Adrenal gland (tissue), 5 donors: ENCODE measurements around the gene PCSK9.

Experiments used
- CTCF ChIP-seq, 6 experiments: fragments of 450-650 bp in 4 of 6; fragments of 200-600 bp in 2 of 6; sonication (generic) in 1 of 6; IDR thresholded peaks; 1 replicate in 5 of 6; 2 replicates in 1 of 6; pipeline versions ENCODE4 v1.5.1 to v1.8.0; 2016 to 2021; ENCODE audit warnings: antibody characterized with exemption in 6 of 6, mild to moderate bottlenecking in 2 of 6, moderate library complexity in 1 of 6
- POLR2A ChIP-seq, 2 donors: fragments of 450-650 bp; IDR thresholded peaks; one replicate each; pipeline ENCODE4 v1.6.1; 2017; ENCODE audit warnings: antibody characterized with exemption in 2 of 2, mild to moderate bottlenecking in 2 of 2, moderate library complexity in 1 of 2
- donor health status: DM: no; HTN: no; CAD: no.

GRCh38 chr1:55049914-55050278 lies 10.5 kb downstream of the PCSK9 start:
- no peak for TF ChIP-seq CTCF (IDR thresholded peaks at IDR 0.05)
- TF ChIP-seq POLR2A (IDR thresholded peaks at IDR 0.05), result no peak
